Activated gamma-delta T cell (primary cell): Measurements from ENCODE around the gene PYCARD.
"Not testable (repeated sequence)": the region's sequence is repeated elsewhere in the genome, so short reads cannot be mapped to it uniquely, and the experiment has no call there.

Experiments used
- DNase-seq: peaks from one replicate; lab custom pipeline; 2025; lab: John Stamatoyannopoulos, UW
- total RNA-seq, 2 donors: gene quantifications; one replicate each; lab custom pipeline; 2026; lab: John Stamatoyannopoulos, UW

The PYCARD gene
- total RNA-seq: 12.1 to 15.2 reads per million in 2 donors

GRCh38 chr16:31202414-31203375 lies at the start of gene PYCARD:
Gene PYCARD, minus strand, starts transcription at chr16:31202760. Its CDS starts 70 bp downstream, at chr16:31202690.
- DNase-seq: no peak

GRCh38 chr16:31251435-31251834 lies 48.9 kb upstream of the PYCARD start:
- no peak for DNase-seq

GRCh38 chr16:31250782-31251384 lies 48.3 kb upstream of the PYCARD start:
- DNase-seq: no peak

GRCh38 chr16:31248344-31248743 lies 45.8 kb upstream of the PYCARD start:
- no peak for DNase-seq

GRCh38 chr16:31246296-31246695 lies 43.7 kb upstream of the PYCARD start:
- no peak for DNase-seq

GRCh38 chr16:31245598-31245997 lies 43.0 kb upstream of the PYCARD start:
- not testable (repeated sequence) for DNase-seq

GRCh38 chr16:31243734-31244670 lies 41.4 kb upstream of the PYCARD start:
- DNase-seq: no peak

- no peak for DNase-seq
Observed at GRCh38 chr16:31242206-31242605, 39.6 kb upstream of the PYCARD start.

- DNase-seq: no peak
Observed at GRCh38 chr16:31238041-31238440, 35.5 kb upstream of the PYCARD start.

- no peak for DNase-seq
Observed at GRCh38 chr16:31229501-31229900, 26.9 kb upstream of the PYCARD start.

GRCh38 chr16:31228206-31228605 lies 25.6 kb upstream of the PYCARD start:
- no peak for DNase-seq

- DNase-seq: no peak
Observed at GRCh38 chr16:31225193-31225592, 22.6 kb upstream of the PYCARD start.

- no peak for DNase-seq
Observed at GRCh38 chr16:31224092-31224955, 21.8 kb upstream of the PYCARD start.

- DNase-seq: no peak
Observed at GRCh38 chr16:31223044-31223443, 20.5 kb upstream of the PYCARD start.

- no peak for DNase-seq
Observed at GRCh38 chr16:31221357-31222160, 19.0 kb upstream of the PYCARD start.

GRCh38 chr16:31219154-31219741 lies 16.7 kb upstream of the PYCARD start:
- DNase-seq: no peak

GRCh38 chr16:31217136-31217530 lies 14.6 kb upstream of the PYCARD start:
- no peak for DNase-seq

GRCh38 chr16:31216422-31217135 lies 14.0 kb upstream of the PYCARD start, which contains the start of gene PYDC1:
Gene PYDC1, minus strand, starts transcription at chr16:31217135. Its CDS starts 107 bp downstream, at chr16:31217028.
- DNase-seq: no peak
